Dermis blood vessel endothelial cell (primary cell): ENCODE results near the gene CLDN20. TPM values are rescaled to one million over a fixed set of nuclear protein-coding genes. Genes with fewer than 3 reads are reported as not detected.

Experiments used
- DNase-seq: peaks from one replicate; pipeline ENCODE4 v3.0.0; 2010
- total RNA-seq: library from RNA; depleted of rRNA; stranded (reverse); fragments of >200 nt; gene quantifications from 2 replicates; pipeline ENCODE4 v1.2.3, GENCODE V29; 2014

The CLDN20 gene
- total RNA-seq, 1 donor from 2014 or later = not detected

GRCh38 chr6:155245831-155246230, 18.0 kb upstream of the CLDN20 start:
- no peak for DNase-seq

- no peak for DNase-seq
These were observed 17.0 kb upstream of the CLDN20 start for GRCh38 chr6:155246825-155247224.

- DNase-seq = no peak
These were observed 16.2 kb upstream of the CLDN20 start for GRCh38 chr6:155247618-155248007.

GRCh38 chr6:155248008-155249001, 15.5 kb upstream of the CLDN20 start:
- DNase-seq = peak; percentile 85

- no peak for DNase-seq
These were observed 13.0 kb upstream of the CLDN20 start for GRCh38 chr6:155250701-155251381.

- DNase-seq = no peak
These were observed 11.2 kb upstream of the CLDN20 start for GRCh38 chr6:155252581-155252980.

GRCh38 chr6:155253337-155253736, 10.5 kb upstream of the CLDN20 start:
- no peak for DNase-seq

GRCh38 chr6:155254139-155254538, 9.7 kb upstream of the CLDN20 start:
- no peak for DNase-seq

GRCh38 chr6:155256122-155256795, 7.6 kb upstream of the CLDN20 start:
- DNase-seq = no peak

GRCh38 chr6:155257796-155258195, 6.0 kb upstream of the CLDN20 start:
- no peak for DNase-seq

GRCh38 chr6:155259204-155259603, 4.6 kb upstream of the CLDN20 start:
- no peak for DNase-seq

- no peak for DNase-seq
These were observed 3.9 kb upstream of the CLDN20 start for GRCh38 chr6:155259897-155260296.

- DNase-seq = no peak
These were observed 3.1 kb upstream of the CLDN20 start for GRCh38 chr6:155260686-155261085.

- no peak for DNase-seq
These were observed 2.5 kb upstream of the CLDN20 start for GRCh38 chr6:155261111-155261900.

- no peak for DNase-seq
These were observed 1.2 kb upstream of the CLDN20 start for GRCh38 chr6:155262655-155263054.

GRCh38 chr6:155264693-155265320, 994 bp downstream of the CLDN20 start:
- peak; percentile 46 for DNase-seq

- no peak for DNase-seq
These were observed 2.2 kb downstream of the CLDN20 start for GRCh38 chr6:155265843-155266535.

GRCh38 chr6:155267411-155267810, 3.6 kb downstream of the CLDN20 start:
- DNase-seq = no peak

- DNase-seq = peak; percentile 57
These were observed 4.5 kb downstream of the CLDN20 start for GRCh38 chr6:155268088-155268867.

- DNase-seq = no peak
These were observed 6.0 kb downstream of the CLDN20 start for GRCh38 chr6:155269765-155270164.
